HG02870 (cell line): ENCODE data around the gene POU2AF1.

Experiments
- ATAC-seq: cut with Tn5 transposase; IDR thresholded peaks from one replicate; pipeline ENCODE4 v1.9.1; 2021; ENCODE audit warnings: mild to moderate bottlenecking, moderate library complexity; ENCODE audit not compliant: unreplicated experiment

Gene POU2AF1

GRCh38 chr11:111362887-111363411, 16.1 kb downstream of the POU2AF1 start:
- ATAC-seq: no peak

DNA sequence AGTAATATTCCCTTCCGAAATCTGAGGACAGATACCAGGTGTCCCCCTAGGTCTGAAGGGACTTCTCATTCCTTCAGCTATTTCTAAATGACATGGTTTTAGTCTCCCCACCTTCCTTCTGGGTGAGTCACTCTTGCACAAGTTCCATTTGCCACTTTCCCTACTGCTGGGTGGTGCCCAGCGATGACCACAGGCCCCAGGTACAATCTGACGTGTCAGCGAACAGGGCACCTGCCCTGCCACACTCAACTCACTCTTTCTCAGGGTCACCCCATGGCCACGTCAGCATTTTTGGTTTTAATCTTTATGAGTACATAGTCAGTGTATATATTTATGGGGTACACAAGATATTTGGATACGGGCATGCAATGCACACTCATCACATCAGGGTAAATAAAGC, 17.2 kb downstream of the POU2AF1 start:
- ATAC-seq: no peak

DNA sequence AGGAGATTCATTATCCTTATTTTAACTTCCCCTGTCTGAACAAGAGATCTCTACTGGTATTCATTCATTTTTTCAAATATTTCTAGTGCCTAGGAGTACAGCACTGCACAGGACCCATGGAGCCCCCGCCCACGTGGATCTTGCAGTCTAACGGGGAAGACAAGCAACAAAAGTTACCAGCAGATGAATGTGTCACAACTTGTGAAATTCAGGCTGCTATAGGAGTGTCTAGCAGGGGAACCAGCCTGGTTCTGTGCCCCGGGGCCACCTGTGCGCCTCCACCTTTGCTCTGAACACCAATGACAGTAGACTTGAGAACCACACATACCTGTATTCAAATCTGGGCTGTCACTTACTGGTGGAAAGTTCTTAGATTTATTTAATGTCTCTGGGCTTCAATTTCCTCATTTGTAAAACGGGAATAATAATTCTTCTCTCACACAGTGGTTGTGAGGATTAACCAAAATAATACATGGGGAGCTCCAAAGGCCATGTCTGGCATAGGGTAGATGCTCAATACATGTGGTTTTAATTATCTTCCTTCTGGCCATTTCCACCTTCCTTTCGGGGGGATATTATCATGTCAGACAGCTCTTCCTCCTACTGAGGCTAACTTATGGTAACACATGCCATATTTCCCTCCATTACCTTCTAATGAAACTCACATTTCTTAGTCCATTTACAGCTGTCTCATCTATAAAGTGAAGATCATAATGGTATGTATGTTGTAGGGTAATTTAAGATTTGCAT, 17.8 kb downstream of the POU2AF1 start:
- ATAC-seq: no peak

DNA sequence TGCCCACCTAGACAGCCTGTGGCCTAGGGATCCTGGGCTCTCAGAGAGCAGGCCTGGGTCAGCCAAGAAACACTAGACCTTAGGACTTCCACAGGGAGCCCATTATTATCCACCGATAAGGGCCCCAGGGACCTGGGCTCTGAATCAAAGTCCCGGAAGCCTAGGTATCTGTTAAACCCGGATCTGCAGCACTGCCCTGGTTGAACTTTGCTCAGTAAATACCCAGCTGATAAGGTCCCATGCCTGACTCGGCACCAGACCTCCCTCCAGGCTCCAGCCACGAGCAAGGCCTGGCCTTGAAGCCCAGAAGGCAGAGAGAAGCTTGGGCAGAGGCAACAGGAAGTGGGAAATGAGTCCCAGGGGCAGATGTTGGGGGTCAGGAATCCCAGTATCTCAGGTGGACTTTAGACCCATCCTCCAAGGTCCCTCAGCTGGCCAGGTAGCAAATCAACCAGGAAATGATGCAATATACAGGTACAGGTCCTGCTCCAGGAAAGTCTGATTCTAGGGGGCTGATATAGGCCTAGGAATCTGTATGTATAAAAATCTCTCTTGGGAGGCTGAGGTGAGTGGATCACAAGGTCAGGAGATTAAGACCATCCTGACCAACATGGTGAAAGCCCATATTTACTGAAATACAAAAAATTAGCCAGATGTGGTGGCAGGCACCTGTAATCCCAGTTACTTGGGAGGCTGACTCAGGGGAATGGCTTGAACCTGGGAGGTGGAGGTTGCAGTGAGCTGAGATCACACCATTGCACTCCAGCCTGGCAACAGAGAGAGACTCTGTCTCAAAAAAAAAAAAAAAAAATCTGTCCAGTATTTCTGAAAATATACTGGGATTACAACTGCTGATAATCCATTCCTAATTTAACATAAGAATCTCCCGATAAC, 18.7 kb downstream of the POU2AF1 start:
- ATAC-seq: no peak

DNA sequence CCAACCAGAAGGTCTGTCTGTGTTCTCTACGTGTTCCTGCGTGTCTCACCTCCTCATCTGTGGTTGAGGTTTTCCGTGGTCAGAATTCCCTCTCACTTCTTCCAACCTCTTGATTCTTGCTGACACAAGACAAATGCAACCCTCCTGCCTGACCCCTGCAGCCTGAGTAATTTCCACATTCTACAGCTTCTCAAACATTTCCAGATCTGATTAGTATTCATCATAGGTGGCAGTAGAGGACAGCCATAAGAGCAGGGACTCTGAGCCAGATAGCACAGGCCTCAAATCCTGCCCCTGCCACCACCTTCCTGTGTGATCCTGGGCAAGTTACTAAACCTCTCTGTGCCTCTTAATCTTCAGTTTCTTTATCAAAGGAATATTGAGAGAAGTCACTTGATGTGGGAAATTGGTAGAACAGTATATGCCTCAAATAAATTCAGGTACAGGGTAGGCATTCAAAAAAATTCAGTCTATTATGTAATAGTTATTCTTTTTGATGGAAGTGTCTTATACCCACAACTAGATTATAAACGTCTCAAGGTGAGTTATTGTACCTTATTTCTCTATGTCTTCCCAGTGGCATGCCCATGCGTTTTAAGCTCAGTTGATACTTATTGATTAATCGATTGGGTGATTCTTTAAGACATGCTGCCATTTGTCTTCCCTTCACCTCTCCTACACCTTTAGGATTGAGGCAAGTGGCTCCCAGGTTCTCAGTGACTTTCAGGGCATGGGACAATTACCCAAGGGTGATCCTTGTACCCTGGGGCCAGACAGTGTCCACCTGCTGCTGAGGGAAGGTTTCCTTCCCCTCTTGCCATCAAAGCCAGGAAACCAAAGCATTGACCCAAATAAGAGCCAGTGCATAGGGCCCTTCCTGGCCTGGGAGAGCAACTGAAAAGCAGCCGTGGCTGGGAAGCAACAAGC, 19.6 kb downstream of the POU2AF1 start:
- no peak for ATAC-seq

DNA sequence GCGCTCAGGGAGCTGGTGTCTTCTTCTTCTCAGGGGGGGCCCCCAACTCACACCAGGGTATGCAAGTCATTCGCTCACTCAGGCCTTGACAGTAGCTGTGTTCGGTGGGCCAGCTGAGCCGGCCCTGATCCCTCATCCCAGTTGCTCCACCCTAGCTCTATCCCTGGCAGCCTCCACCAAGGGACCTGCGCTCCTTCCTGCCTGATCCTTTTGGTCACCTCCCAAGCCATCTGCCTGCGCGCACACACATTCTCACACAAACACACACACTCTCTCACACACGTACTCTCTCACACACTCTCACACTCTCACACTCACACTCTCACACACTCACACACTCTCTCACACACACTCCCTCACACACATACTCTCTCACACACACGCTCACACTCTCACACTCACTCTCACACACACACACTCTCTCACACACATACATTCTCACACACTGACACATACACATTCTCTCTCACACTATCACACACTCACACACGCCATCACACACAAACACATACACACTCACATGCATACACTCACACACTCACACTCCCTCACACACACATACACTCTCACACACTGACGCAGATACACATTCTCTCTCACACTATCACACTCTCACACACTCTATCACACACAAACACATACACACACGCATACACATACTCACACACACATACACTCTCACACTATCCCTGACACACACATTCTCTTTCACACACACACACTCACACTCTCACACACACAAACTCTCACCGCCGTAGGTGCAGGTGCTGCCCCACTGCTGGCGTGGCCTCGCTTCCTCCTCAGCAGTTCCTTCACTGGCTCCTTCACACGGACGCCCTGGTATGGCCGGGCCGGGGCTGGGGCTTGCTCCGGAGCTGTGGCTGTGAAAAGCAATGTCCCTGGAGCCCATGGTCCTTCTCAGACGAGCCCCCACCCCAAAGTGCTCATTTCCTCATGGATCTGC, 20.8 kb downstream of the POU2AF1 start:
- ATAC-seq: no peak

DNA sequence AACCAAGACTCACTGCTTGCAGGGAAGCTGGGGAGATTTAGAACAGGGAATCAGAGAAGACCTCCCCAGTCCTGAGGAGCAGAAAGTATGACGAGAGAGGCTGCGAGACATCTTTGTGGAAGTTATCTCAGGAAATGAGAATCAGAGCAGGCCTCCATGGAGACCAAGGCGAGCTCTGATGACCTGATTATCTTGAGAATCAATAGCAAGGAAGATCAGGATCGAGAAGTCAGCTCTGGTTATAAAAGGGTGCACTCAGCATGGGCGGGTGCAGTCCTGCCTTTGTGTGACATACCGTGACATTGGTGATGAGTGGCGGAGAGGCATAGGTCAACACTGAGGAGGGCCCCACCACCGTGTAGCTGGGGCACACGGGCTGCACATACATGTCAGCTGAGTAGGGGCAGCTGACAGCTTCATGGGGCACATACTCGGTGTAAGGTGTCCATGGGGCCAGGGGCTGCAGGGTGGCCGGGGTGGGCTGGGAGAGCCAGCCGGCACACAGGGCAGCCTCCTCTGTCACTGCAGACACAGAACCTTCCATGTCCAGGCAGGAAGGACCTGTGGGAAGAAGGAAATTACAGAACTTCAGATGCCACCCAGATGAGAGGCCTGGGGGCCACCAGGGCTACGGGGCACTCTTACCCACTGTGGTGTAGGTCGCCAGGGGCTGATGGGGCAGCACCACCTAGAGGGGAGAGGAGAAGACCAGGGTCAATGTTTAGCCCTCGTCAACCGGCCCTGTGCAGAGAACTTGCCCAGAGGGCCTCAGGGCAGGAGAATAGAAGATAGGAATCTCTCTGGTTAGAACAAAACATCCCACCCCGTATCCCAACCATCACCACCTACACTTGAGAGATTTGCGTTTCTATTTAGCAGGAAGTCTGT, 21.7 kb downstream of the POU2AF1 start:
- ATAC-seq: no peak

DNA sequence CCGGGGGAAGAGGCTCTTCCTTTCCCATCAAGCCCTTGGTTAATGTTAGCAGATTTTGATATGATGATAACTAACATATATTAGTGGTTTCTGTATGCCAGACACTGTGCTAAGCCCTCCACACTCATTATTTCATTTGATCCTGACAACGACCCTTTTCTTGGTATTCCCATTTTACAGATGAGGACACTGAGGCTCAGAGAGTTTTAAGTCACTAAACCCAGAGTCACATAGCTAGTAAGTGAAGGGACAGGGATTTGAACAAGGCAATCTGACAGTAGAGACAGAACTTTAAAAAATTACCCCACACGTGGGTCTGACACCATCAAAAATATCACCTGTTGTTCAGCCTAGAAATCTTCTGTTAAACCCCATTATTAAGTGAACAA, 22.4 kb downstream of the POU2AF1 start:
- ATAC-seq: no peak

- ATAC-seq: no peak
Observed at GRCh38 chr11:111355956-111356659, 23.0 kb downstream of the POU2AF1 start.

GRCh38 chr11:111355101-111355500, 24.0 kb downstream of the POU2AF1 start:
- ATAC-seq: no peak

- no peak for ATAC-seq
Observed at GRCh38 chr11:111354601-111354891, 24.5 kb downstream of the POU2AF1 start.

DNA sequence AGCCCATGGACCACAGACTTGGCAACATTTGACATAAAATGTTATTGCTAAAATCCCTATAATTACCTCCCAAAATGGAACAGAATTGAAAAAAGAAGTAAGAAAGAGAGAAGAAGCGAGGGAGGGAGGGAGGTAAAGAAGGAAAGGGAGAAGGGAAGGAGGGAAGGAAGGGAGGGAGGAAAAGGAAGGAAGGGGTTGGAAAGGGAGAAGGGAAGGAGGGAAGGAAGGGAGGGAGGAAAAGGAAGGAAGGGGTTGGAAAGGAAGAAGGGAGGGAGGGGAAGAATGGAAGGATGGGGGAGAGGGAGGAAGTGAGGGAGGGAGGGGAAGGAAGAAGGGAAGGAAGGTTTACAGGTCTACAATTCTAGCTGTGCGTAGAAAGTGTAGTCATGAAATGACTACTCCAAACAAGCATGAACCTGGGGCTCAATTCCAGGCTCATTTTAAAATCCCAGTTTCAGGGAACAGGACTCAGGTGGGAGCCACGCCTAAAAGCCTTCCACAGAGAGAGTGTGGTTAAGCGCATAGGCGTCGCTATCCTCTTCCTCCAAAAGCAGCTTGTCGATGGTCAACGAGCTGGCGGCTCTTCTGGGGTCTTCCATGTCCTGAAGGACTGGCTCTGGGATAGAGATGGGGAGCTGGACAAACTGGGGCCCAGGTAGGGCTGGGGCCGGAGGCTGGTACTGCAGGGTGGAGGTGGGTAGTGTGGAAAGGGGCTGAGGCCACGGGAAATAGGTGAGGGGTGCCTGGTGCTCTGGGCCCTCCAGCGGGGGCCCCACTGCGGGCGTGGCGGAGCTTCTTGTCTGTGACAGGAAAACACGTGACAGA, 25.1 kb downstream of the POU2AF1 start:
- no peak for ATAC-seq

DNA sequence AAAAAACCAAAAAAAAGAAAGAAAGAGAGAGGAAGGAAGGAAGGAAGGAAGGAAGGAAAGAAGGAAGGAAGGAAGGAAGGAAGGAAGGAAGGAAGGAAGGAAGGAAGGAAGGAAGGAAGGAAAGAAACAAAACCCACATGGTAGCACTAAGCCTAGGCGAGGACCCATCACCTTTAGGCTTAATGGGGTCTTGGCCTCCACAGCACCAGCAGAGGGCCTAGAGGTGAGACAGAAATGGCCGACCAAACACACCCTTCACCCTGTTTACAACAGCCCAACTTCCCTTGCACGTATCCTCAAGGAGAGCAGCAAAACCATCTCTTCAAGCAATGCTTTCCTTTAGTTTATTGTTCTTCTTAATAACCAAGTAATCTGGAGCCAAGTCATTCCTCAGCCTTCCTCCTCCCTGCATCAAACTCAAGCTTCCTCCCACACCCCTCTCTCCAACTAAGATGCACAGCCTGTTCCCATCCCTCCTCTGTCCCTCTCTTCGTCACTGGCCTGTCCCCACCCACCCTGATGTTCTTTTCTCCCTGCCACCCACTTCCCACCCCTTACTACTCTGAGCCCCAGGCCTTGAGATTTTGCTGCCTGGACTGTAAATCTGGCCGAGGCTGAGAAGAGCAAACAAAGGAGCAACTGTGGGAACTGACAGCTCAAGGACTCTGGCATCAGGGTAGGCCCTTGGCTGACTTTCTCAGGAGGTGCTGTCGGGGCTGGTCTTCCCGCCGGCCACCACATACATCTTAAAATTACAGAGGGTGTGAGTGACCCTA, 26.0 kb downstream of the POU2AF1 start:
- ATAC-seq: no peak

DNA sequence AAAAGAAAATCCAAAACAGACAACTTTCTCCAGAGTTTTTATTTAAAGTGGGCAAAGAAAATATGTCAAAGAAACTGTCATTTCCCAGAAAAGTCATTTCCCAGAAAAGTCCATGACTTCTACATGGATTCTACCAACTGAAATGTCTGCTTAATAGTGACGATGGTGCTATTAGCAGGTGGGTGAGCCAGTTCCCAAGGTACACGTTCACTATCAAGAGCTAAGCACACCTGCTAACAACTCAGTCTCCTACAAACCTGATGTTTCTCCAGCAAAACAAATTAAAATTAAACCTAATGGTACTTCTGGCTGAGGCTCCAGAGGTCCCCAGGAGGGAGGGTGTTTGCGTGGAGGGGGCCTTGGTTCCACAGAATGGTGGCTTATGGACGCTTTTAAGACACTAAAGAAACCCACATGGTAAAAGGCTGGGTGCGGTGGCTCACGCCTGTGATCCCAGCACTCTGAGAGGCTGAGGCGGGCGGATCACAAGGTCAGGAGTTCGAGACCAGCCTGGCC, 26.8 kb downstream of the POU2AF1 start:
- ATAC-seq: no peak

DNA sequence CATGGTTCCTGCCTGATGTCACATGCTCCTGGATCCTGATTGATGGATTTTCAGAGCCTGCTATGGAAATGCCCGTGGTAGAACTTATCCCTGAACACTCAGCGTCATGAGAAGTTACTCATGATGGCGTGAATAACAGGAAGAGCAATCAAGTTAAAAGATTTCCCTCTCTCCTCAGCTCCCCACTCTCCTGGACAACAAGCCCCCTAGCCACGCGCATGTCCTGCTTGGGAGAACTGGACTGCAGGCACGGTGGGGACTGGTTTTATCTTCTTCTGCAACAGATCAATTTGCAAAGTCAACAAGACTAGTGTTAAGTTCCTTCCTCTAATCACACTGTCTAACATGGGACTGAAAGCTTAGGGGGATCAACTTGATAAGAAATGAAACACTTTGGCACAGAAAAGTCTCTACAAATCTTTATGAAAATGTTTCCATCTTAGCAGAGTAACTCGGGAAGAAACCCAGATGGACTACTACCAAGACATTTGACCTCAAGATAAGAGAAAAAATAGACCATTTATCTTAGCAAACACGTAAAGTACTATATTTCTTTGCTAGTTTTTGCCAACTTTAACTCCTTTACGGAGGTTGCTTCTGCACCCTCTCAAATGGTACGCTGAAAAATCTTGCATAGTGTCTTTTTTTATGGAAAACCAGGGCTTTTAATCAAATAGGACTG, 27.6 kb downstream of the POU2AF1 start:
- no peak for ATAC-seq

GRCh38 chr11:111350811-111351210, 28.3 kb downstream of the POU2AF1 start:
- no peak for ATAC-seq
